Measurements from ENCODE around the gene LORICRIN. TPM values are rescaled to one million over a fixed set of nuclear protein-coding genes. Genes with fewer than 3 reads are reported as not detected.

The LORICRIN gene
- total and polyA plus RNA-seq, 2 of the 4 experiments (the other 2 are of a cell fraction) = not detected

DNA sequence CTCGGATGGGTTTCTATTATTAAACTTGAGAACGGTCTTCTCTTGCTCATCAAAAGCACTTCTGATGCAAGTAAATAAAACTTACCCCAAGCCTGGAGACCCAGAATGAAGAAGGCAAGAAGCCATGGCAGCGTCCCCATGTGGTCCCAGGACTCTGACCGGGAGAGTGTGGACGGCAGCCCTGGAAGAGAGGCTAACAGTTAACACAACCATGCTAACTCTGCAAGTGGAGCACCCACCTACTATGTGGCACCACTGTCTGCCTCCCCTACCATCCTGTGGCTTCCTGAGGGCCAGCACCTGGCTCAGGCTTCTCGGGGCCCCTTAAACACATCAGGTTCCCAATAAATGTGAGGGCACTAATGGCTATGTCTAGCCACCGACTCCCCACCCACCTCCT, 51.0 kb downstream of the LORICRIN start:
- ATAC-seq (ENCODE audit: low read depth) (no peak), DNase-seq (no peak)
- no peak overlapping the region for H2BK120ac ChIP-seq (ENCODE audit: low read depth, low read length)
- no peak overlapping the region for H2AFZ ChIP-seq (replicated peaks; ENCODE audit: low read length, poor library complexity)
- H3K14ac ChIP-seq (replicated peaks; ENCODE audit: low read depth, low read length) = no peak overlapping the region
- H4K20me1 ChIP-seq (ENCODE audit: insufficient read depth, low read length) = no peaks in the 10 kb centered on the region
- H2AK5ac ChIP-seq (ENCODE audit: low read depth, low read length) = no peak overlapping the region
- intact Hi-C loops (cut with micrococcal nuclease) (no loop called here), in situ Hi-C loops (cut with MboI; ENCODE audit: low sequenced_read_pairs) (no loop called here), dilution Hi-C loops (cut with HindIII; ENCODE audit: low sequenced_read_pairs, unreplicated experiment) (no loop called here)
- BruUV-seq (replicated peaks) = no TSS peak
- no peaks in the 10 kb centered on the region for H3K79me1 ChIP-seq (ENCODE audit: low read depth in 1 of 2, low read length in 2 of 2)
- no peak overlapping the region for H3K23ac ChIP-seq (ENCODE audit: low read depth, low read length)
- H2BK20ac ChIP-seq (ENCODE audit: low read depth, low read length) = no peak overlapping the region
- H3K36me3 ChIP-seq (ENCODE audit: control insufficient read depth, insufficient read depth, low read length) = no peaks in the 10 kb centered on the region
- no peak overlapping the region for H4K8ac ChIP-seq (ENCODE audit: low read depth in 2 of 2, low read length in 2 of 2)
- no peak overlapping the region for H3K56ac ChIP-seq (ENCODE audit: extremely low read depth, insufficient read depth, low read length)
- H3K18ac ChIP-seq (ENCODE audit: low read depth, low read length) = no peak overlapping the region
- no peak overlapping the region for H2BK15ac ChIP-seq (ENCODE audit: low read depth, low read length)
- no peak overlapping the region for H4K5ac ChIP-seq (ENCODE audit: low read depth, low read length)
- H3K27me3 ChIP-seq (ENCODE audit: control insufficient read depth, insufficient read depth, low read length) = no peaks in the 10 kb centered on the region
- H3K4me3 ChIP-seq (ENCODE audit: insufficient read depth, low read depth, low read length) = no peak overlapping the region
- no peak overlapping the region for H3K27ac ChIP-seq (ENCODE audit: insufficient read depth, low read length)
- H3K9ac ChIP-seq (ENCODE audit: low read depth, low read length) = no peak overlapping the region
- H3K9me1 ChIP-seq (ENCODE audit: insufficient read depth, low read length) = no peaks in the 10 kb centered on the region
- POLR2A ChIA-PET (ENCODE audit: unreplicated experiment) = no interaction called here
- H2BK5ac ChIP-seq (ENCODE audit: low read depth, low read length, poor library complexity, severe bottlenecking) = no peak overlapping the region
- WGBS, 2 experiments (ENCODE audit: extremely low coverage in 2 of 2, insufficient read length in 1 of 2) = 47% methylated on average over 2 of the region's 7 CpGs; no CpG with 5 or more reads in 1 of the 2 experiments
- H3K9me3 ChIP-seq (ENCODE audit: control insufficient read depth, insufficient read depth, low read length) = no peaks in the 10 kb centered on the region
- no peak overlapping the region for H3K4ac ChIP-seq (ENCODE audit: low read depth, low read length)
- H4K91ac ChIP-seq (ENCODE audit: insufficient read depth, low read depth, low read length) = no peak overlapping the region
- CTCF ChIA-PET = no interaction called here
- H3K4me2 ChIP-seq (ENCODE audit: low read depth, low read length) = no peak overlapping the region
- no peaks in the 10 kb centered on the region for H3K4me1 ChIP-seq (ENCODE audit: control insufficient read depth, insufficient read depth, low read length)
- H2AK9ac ChIP-seq (replicated peaks; ENCODE audit: low read depth, low read length, poor library complexity) = no peak overlapping the region
- TF ChIP-seq, protein P1, sequence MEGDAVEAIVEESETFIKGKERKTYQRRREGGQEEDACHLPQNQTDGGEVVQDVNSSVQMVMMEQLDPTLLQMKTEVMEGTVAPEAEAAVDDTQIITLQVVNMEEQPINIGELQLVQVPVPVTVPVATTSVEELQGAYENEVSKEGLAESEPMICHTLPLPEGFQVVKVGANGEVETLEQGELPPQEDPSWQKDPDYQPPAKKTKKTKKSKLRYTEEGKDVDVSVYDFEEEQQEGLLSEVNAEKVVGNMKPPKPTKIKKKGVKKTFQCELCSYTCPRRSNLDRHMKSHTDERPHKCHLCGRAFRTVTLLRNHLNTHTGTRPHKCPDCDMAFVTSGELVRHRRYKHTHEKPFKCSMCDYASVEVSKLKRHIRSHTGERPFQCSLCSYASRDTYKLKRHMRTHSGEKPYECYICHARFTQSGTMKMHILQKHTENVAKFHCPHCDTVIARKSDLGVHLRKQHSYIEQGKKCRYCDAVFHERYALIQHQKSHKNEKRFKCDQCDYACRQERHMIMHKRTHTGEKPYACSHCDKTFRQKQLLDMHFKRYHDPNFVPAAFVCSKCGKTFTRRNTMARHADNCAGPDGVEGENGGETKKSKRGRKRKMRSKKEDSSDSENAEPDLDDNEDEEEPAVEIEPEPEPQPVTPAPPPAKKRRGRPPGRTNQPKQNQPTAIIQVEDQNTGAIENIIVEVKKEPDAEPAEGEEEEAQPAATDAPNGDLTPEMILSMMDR (conservative IDR thresholded peaks at IDR 0.05; ENCODE audit: low read depth, low read length) = no peak
- TF ChIP-seq POLR2A (IDR thresholded peaks at IDR 0.05; ENCODE audit: low read depth, low read length) (no peak), SMC3 (IDR thresholded peaks at IDR 0.05; ENCODE audit: low read depth, low read length) (no peak), MAFK (IDR thresholded peaks at IDR 0.05; ENCODE audit: low read depth, low read length) (no peak), MXI1 (IDR thresholded peaks at IDR 0.05; ENCODE audit: borderline replicate concordance, low read depth, low read length) (no peak), MAZ (IDR thresholded peaks at IDR 0.05; ENCODE audit: borderline replicate concordance, low read depth, low read length) (no peak), CHD1 (IDR thresholded peaks at IDR 0.05; ENCODE audit: low read depth, low read length) (no peak), RFX5 (IDR thresholded peaks at IDR 0.05; ENCODE audit: low read depth, low read length) (no peak), FOS (IDR thresholded peaks at IDR 0.05; ENCODE audit: low read depth, low read length) (no peak), RAD21 (IDR thresholded peaks at IDR 0.05; ENCODE audit: low read length) (no peak), CEBPB (IDR thresholded peaks at IDR 0.05; ENCODE audit: low read depth, low read length) (no peak), NFE2L2 (IDR thresholded peaks at IDR 0.05; ENCODE audit: low read depth, low read length) (no peak), BHLHE40 (IDR thresholded peaks at IDR 0.05; ENCODE audit: low read depth, low read length) (no peak), RCOR1 (IDR thresholded peaks at IDR 0.05; ENCODE audit: insufficient replicate concordance, low read length) (no peak)
- TF ChIP-seq, protein P2, sequence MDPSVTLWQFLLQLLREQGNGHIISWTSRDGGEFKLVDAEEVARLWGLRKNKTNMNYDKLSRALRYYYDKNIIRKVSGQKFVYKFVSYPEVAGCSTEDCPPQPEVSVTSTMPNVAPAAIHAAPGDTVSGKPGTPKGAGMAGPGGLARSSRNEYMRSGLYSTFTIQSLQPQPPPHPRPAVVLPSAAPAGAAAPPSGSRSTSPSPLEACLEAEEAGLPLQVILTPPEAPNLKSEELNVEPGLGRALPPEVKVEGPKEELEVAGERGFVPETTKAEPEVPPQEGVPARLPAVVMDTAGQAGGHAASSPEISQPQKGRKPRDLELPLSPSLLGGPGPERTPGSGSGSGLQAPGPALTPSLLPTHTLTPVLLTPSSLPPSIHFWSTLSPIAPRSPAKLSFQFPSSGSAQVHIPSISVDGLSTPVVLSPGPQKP (IDR thresholded peaks at IDR 0.05; ENCODE audit: borderline replicate concordance, low read depth, low read length) = no peak
- TF ChIP-seq, protein P3, sequence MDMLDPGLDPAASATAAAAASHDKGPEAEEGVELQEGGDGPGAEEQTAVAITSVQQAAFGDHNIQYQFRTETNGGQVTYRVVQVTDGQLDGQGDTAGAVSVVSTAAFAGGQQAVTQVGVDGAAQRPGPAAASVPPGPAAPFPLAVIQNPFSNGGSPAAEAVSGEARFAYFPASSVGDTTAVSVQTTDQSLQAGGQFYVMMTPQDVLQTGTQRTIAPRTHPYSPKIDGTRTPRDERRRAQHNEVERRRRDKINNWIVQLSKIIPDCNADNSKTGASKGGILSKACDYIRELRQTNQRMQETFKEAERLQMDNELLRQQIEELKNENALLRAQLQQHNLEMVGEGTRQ (IDR thresholded peaks at IDR 0.05; ENCODE audit: low read depth, low read length) = no peak

Data from IMR-90 (cell line).